ENCODE measurements around the gene FOXN1.

DNA sequence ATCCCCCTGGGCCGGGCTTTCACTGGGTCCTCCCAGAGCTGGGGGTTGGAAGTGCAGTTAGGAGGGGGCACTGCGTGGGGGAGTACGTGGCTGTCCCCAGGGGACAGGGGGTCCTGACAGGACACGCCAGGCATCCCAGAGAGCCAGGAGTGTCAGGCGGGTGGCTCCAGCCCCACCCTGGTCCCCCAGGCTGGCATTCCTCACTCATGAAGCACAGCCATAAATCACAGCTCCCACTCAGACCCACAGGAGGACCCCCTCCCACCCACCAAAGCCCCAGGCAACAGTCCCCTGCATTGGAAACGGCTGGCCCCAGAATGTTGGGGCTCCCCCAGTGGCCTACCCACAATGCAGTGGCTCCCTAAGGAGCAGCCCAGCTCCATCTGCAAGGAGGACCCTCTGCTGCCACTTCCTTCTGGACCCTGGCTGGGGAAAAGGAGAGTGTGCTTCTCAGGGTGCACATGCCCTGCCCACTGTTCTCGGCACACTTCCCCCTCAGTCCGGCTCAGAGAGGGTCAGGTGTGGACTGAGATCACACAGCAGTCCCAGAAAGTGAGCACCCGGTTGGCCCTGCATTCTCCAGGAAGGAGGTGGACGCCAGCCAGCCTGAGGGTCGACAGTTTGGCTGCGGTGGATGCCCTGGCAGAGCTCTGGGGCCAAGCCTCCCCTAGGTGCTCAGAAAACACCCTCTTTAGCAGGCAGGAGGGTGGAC, 7.3 kb upstream of the FOXN1 start:
- TF ChIP-seq, protein P1, sequence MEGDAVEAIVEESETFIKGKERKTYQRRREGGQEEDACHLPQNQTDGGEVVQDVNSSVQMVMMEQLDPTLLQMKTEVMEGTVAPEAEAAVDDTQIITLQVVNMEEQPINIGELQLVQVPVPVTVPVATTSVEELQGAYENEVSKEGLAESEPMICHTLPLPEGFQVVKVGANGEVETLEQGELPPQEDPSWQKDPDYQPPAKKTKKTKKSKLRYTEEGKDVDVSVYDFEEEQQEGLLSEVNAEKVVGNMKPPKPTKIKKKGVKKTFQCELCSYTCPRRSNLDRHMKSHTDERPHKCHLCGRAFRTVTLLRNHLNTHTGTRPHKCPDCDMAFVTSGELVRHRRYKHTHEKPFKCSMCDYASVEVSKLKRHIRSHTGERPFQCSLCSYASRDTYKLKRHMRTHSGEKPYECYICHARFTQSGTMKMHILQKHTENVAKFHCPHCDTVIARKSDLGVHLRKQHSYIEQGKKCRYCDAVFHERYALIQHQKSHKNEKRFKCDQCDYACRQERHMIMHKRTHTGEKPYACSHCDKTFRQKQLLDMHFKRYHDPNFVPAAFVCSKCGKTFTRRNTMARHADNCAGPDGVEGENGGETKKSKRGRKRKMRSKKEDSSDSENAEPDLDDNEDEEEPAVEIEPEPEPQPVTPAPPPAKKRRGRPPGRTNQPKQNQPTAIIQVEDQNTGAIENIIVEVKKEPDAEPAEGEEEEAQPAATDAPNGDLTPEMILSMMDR (IDR thresholded peaks at IDR 0.05), result no peak
- TF ChIP-seq POLR2AphosphoS5 (IDR thresholded peaks at IDR 0.05; ENCODE audit: low read depth, low read length), result no peak
- TF ChIP-seq, protein P2, sequence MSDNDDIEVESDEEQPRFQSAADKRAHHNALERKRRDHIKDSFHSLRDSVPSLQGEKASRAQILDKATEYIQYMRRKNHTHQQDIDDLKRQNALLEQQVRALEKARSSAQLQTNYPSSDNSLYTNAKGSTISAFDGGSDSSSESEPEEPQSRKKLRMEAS (IDR thresholded peaks at IDR 0.05; ENCODE audit: low read depth), result no peak
- no peak for TF ChIP-seq EP300 (IDR thresholded peaks at IDR 0.05; ENCODE audit: borderline replicate concordance in 1 of 2, low read depth in 1 of 2, low read length in 1 of 2)
- TF ChIP-seq RCOR1 (IDR thresholded peaks at IDR 0.05; ENCODE audit: low read length), result no peak
- no peak for TF ChIP-seq GABPA (IDR thresholded peaks at IDR 0.05; ENCODE audit: low read depth)
- TF ChIP-seq SMC3 (IDR thresholded peaks at IDR 0.05; ENCODE audit: low read depth, low read length), result no peak
- TF ChIP-seq, protein P3, sequence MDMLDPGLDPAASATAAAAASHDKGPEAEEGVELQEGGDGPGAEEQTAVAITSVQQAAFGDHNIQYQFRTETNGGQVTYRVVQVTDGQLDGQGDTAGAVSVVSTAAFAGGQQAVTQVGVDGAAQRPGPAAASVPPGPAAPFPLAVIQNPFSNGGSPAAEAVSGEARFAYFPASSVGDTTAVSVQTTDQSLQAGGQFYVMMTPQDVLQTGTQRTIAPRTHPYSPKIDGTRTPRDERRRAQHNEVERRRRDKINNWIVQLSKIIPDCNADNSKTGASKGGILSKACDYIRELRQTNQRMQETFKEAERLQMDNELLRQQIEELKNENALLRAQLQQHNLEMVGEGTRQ (IDR thresholded peaks at IDR 0.05; ENCODE audit: borderline replicate concordance, low read depth, low read length), result no peak
